ENCODE measurements around the gene LTBP1. TPM values are rescaled to one million over a fixed set of nuclear protein-coding genes. Genes with fewer than 3 reads are reported as not detected.

The LTBP1 gene
- total RNA-seq, 1 experiment from 2014 or later = 28.5 TPM

GRCh38 chr2:33378556-33379210 lies 431.9 kb downstream of the LTBP1 start:
- H3K4me2 ChIP-seq (ENCODE audit: insufficient read depth, insufficient read length, low read length) = no peak overlapping the region
- Mint-ChIP-seq H3K27ac (peak overlapping the region; percentile 38 to 92 (median 91); a peak in 6 of 7 replicates), H3K27me3 (ENCODE audit: low read depth) (no peaks in the 10 kb centered on the region), H3K4me1 (peaks cover 27 to 28% of the 10 kb centered on the region in 2 experiments), H3K4me3 (no peak overlapping the region; a peak in 1 of 5 replicates), H3K9me3 (peaks cover 0 to 3% of the 10 kb centered on the region in 2 experiments; a peak in 1 of 5 replicates), H3K36me3 (ENCODE audit: insufficient read depth in 1 of 3, low read depth in 3 of 3) (no peaks in the 10 kb centered on the region)
- H3K79me1 ChIP-seq (ENCODE audit: insufficient read depth, low read depth, low read length, poor library complexity, severe bottlenecking) = no peaks in the 10 kb centered on the region
- no peaks in the 10 kb centered on the region for H3K9me3 ChIP-seq (ENCODE audit: control insufficient read depth, low read depth, low read length)
- H3K9ac ChIP-seq (ENCODE audit: extremely low read depth, insufficient read length, low read length) = no peak overlapping the region
- H4K20me1 ChIP-seq (ENCODE audit: control insufficient read depth, insufficient read depth, insufficient read length) = no peaks in the 10 kb centered on the region
- H3K4ac ChIP-seq (ENCODE audit: low read depth, low read length) = no peak overlapping the region
- DNase-seq = no peak
- no peak overlapping the region for H2AK5ac ChIP-seq (ENCODE audit: insufficient read length, low read length)
- H2BK5ac ChIP-seq (ENCODE audit: insufficient read length, low read length) = no peak overlapping the region
- TF ChIP-seq CTCF (conservative IDR thresholded peaks at IDR 0.05) = no peak
- H4K91ac ChIP-seq (ENCODE audit: insufficient read length, low read depth, low read length) = no peak overlapping the region
- no peak overlapping the region for H3K23ac ChIP-seq (ENCODE audit: insufficient read length, low read depth, low read length)
- no peaks in the 10 kb centered on the region; the same call in 1 of the 2 replicates for H3K4me1 ChIP-seq (ENCODE audit: insufficient read depth, low read length)
- no peak overlapping the region for H2BK12ac ChIP-seq (ENCODE audit: insufficient read length, low read depth, low read length)
- no peak overlapping the region for H3T11ph ChIP-seq (ENCODE audit: low read length)
- no peak overlapping the region for H2BK120ac ChIP-seq (ENCODE audit: low read depth, low read length, poor library complexity, severe bottlenecking)
- H2BK15ac ChIP-seq (ENCODE audit: low read depth, low read length) = no peak overlapping the region
- no peak overlapping the region for H4K8ac ChIP-seq (replicated peaks; ENCODE audit: insufficient read length, low read depth, low read length)
- no peak overlapping the region for H3K18ac ChIP-seq (ENCODE audit: insufficient read length, low read depth, low read length)
- H3K14ac ChIP-seq (ENCODE audit: insufficient read depth, low read length) = no peak overlapping the region
- H4K5ac ChIP-seq (ENCODE audit: insufficient read length, low read depth, low read length) = no peak overlapping the region
- no peak overlapping the region for H3K56ac ChIP-seq (ENCODE audit: insufficient read length, low read depth, low read length)
- no peaks in the 10 kb centered on the region for H3K27me3 ChIP-seq (ENCODE audit: insufficient read depth, low read length)
- H2AFZ ChIP-seq (ENCODE audit: low read length) = no peak overlapping the region
- WGBS (ENCODE audit: extremely low coverage, insufficient read length, low lambda C conversion rate) = no CpG with 5 or more reads among the region's 4 CpGs
- H3K27ac ChIP-seq (ENCODE audit: insufficient read length, low read depth, low read length) = no peak overlapping the region
- H3K79me2 ChIP-seq (ENCODE audit: insufficient read depth, low read length) = no peaks in the 10 kb centered on the region
- no peak overlapping the region for H2BK20ac ChIP-seq (ENCODE audit: low read depth, low read length, poor library complexity, severe bottlenecking)
- H3K23me2 ChIP-seq (ENCODE audit: insufficient read length, low read depth, low read length, poor library complexity, severe bottlenecking) = no peaks in the 10 kb centered on the region
